ENCODE measurements around the gene PALB2. TPM values are rescaled to one million over a fixed set of nuclear protein-coding genes. Genes with fewer than 3 reads are reported as not detected.

PALB2 gene
- total RNA-seq, 2 donors from 2014 or later, result 6.3 to 6.6 TPM

GRCh38 chr16:23562505-23562904 is 78.6 kb downstream of the PALB2 start:
- intact Hi-C loops (cut with DNase I), result no loop called here
- DNase-seq (no peak), ATAC-seq (no peak)

GRCh38 chr16:23561586-23561985 is 79.5 kb downstream of the PALB2 start:
- DNase-seq, result no peak
- intact Hi-C loops (cut with DNase I), result loop anchor here in 1 of 2 donors (2.0 kb wide), 1 partner anchor 29 kb away; no protein-coding TSS in a partner anchor

GRCh38 chr16:23557779-23558702 is 83.1 kb downstream of the PALB2 start:
- intact Hi-C loops (cut with DNase I), result loop anchor here (1.0 to 5.0 kb wide), 2 partner anchors 34 to 38 kb away; partner anchors contain the start of gene NDUFAB1 (in 1 of the 2)
- DNase-seq, result no peak
- peak; percentile 24 to 26 for ATAC-seq

More at GRCh38 chr16:23561586-23561985, 79.5 kb downstream of the PALB2 start:
- no peak for ATAC-seq

GRCh38 chr16:23556881-23557778 is 84.0 kb downstream of the PALB2 start, which contains the start of the genes EARS2 and UBFD1:
Gene EARS2 (minus strand): TSS chr16:23557350. CDS start chr16:23557343, 7 bp downstream.
Gene UBFD1 (plus strand): TSS chr16:23557727. CDS start chr16:23557743, 16 bp downstream.
- intact Hi-C loops (cut with DNase I), result loop anchor here (1.0 to 5.0 kb wide), 2 partner anchors 35 to 39 kb away; partner anchors contain the start of gene NDUFAB1 (in 1 of the 2)
- ATAC-seq, result peak; percentile 96 to 97
- peak; percentile 98 for DNase-seq

GRCh38 chr16:23554536-23554935 is 86.6 kb downstream of the PALB2 start:
- no peak for DNase-seq
- intact Hi-C loops (cut with DNase I), result no loop called here
- ATAC-seq, result no peak

Other genes starting within 250 kb of the PALB2 start
- 10 to 100 TPM; 11.3 TPM for gene COG7, start 188.1 kb downstream of the PALB2 start, total RNA-seq
- 10 to 100 TPM; 60.1 to 60.3 TPM for gene GGA2, start 130.8 kb downstream of the PALB2 start, total RNA-seq
- 10 to 100 TPM; 16.6 to 19.3 TPM for gene EARS2, start 84.0 kb downstream of the PALB2 start, total RNA-seq
- gene UBFD1, start 83.6 kb downstream of the PALB2 start, total RNA-seq, result 10 to 100 TPM; 50.7 to 62.3 TPM
- 100 to 1,000 TPM; 445 TPM for gene NDUFAB1, start 45.0 kb downstream of the PALB2 start, total RNA-seq
- gene DCTN5, start 156 bp upstream of the PALB2 start, total RNA-seq, result 10 to 100 TPM; 32.9 to 45.9 TPM
- gene PLK1, start 37.6 kb upstream of the PALB2 start, total RNA-seq, result 1 to 10 TPM in 1 of 2 donors, under 1 TPM in 1; 0.52 to 1.5 TPM
- gene ERN2, start 71.9 kb upstream of the PALB2 start, total RNA-seq, result under 1 TPM in 1 of 2 donors, not detected in 1; 0.34 TPM
- gene CHP2, start 113.7 kb upstream of the PALB2 start, total RNA-seq, result not detected
- 1 to 10 TPM; 4.1 to 4.7 TPM for gene PRKCB, start 194.7 kb upstream of the PALB2 start, total RNA-seq